GM10266 (cell line): Measurements from ENCODE around the gene DIPK1A.

Experiments used
- DNase-seq: peaks from one replicate; pipeline ENCODE4 v3.0.0; 2012; ENCODE audit errors: extremely low spot score
- TF ChIP-seq, protein P1 (sequence below): IDR thresholded peaks from 2 replicates; pipeline ENCODE4 v1.5.1; 2012; ENCODE audit warnings: mild to moderate bottlenecking, low read depth; ENCODE audit not compliant: control insufficient read depth, insufficient read depth; ENCODE audit errors: missing control alignments

Gene DIPK1A

DNA sequence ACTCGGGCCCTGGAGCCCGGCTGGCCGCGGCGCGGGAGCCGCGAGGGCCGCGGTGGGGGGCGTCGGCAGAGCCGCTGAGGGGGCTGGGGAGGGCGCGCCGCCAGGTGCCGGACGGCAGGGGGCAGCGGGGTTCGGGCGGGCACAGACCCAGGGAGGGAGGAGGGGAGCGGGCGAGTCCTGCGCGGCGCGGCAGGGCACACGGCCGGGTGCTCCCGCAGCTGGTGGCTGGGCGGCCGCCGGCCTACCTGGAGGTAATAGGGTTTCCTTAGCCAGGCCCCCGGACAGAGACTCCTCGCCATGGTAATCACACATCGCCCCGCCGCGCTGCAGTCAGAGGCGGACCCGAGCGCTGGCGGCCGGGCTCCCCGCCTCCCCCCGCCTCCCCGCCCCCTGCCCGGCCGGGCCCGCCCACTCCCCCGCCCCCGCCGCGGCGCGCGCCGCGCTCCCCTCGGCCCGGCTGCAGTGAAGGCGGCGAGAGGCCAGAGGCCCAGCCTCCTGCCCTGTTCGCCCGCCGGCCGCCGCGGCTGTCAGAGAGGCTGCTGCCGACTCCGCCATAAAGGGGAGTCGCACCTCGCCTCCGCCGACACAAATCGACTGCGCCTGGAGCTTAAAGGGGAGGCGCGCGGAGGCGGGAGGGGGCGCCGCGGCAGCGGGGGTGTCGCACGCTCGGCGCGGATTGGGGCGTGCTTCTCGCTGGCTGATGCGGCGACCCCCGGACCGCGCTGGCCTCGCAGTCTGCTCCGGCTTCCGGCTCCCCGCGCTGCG is at the start of gene DIPK1A:
Gene DIPK1A, minus strand, starts transcription at position 332 of the 765 bp plus-strand sequence. Its CDS starts 33 bp downstream, at position 299.
- TF ChIP-seq, protein P1, sequence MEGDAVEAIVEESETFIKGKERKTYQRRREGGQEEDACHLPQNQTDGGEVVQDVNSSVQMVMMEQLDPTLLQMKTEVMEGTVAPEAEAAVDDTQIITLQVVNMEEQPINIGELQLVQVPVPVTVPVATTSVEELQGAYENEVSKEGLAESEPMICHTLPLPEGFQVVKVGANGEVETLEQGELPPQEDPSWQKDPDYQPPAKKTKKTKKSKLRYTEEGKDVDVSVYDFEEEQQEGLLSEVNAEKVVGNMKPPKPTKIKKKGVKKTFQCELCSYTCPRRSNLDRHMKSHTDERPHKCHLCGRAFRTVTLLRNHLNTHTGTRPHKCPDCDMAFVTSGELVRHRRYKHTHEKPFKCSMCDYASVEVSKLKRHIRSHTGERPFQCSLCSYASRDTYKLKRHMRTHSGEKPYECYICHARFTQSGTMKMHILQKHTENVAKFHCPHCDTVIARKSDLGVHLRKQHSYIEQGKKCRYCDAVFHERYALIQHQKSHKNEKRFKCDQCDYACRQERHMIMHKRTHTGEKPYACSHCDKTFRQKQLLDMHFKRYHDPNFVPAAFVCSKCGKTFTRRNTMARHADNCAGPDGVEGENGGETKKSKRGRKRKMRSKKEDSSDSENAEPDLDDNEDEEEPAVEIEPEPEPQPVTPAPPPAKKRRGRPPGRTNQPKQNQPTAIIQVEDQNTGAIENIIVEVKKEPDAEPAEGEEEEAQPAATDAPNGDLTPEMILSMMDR = peak; percentile 36
- peak; percentile 88 for DNase-seq

DNA sequence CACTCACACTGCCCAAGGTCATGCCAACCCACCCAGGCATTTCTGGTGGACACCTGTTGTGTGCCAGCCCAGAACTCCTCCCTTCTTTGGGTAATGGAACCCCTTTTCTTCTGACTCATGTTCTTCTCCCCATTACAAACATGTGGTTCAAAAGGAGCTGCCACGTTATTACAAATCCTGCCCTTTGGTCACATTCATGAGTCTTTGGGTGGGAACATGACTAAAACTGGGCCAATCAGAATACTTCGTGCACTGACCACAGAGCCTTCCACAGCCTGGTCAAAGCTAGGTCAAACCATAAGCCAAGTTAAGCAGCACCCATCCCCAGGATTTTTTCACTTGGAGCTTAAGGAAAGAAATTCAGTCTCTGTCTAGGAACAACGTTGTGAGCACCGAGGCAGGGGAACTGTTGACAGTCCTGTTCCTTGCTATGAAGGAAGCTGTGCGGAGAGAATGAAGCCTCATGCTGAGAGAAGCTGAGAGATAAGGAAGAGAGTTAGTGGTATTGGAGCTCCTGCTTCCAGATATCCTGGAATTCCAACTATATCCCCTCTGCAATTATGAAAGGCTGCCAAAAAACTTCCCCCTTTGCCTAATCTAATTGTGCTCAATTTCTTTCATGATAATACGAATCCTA is 46.8 kb upstream of the DIPK1A start:
- no peak for DNase-seq
- TF ChIP-seq, protein P1 = no peak

DNA sequence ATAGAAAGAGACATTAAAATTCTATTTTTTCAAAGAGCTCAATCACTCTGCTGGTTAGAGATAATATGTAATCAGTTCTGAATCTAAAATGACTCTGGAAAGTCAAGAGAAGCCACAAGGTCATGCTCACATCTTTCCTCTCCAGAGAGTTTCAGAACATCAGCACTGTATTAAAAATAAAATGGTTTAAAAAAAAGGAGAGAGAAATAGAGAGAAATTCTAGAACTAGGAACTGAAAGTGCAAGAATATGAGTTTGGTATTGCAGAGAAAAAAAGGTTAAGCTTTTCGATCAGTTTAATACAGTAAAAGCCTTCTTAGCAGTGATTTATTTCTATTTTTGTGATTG is 44.0 kb upstream of the DIPK1A start:
- TF ChIP-seq, protein P1 = no peak
- no peak for DNase-seq

DNA sequence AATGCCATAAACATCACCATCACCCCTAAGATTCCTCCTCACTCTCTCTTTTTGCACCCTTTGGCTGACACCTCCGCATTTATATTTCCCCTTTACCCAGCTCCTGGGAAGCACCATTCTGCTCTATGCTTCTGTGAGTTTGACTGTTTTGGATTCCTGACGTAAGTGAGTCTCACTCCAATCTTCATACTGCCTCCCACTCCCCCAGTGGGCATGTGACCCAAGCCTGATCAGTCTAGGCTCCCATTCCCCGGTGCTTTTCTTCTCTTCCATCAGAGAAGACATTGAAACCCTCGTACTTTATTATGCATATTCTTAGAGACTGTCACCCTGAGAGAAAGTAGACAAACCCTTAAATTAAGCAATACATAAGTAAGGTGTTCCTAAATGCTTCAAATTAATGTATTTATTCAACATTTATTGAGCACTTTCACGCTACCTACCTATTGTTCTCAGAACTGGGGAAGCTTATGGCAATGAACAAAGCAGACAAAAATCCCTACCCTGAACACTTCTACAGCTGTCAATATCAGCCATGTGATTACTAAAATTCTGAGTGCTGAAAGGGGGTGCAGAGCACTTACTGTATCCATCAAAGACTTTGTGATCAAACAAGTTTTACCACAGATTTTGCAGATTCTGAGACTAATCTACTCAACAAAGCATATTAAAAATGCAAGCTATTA is 43.4 kb upstream of the DIPK1A start:
- DNase-seq = no peak
- TF ChIP-seq, protein P1 = no peak

DNA sequence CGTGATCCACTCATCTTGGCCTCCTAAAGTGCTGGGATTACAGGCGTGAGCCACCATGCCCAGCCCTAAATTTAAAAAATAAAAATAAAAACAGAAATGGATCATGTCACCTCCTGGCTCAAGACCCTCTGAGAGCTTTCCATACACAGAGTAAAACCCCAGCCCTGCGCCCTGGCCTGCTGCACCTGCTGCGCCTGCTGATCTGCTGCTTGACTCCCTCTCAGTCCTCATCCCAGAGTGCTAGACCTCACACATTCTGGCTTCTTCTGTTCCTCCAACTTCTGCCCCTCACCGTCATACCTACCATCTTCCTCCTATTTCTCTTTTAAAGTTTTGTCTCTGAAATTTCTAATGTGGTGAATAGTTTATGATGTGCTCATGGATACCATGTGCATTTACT is 42.7 kb upstream of the DIPK1A start:
- TF ChIP-seq, protein P1 = no peak
- no peak for DNase-seq

DNA sequence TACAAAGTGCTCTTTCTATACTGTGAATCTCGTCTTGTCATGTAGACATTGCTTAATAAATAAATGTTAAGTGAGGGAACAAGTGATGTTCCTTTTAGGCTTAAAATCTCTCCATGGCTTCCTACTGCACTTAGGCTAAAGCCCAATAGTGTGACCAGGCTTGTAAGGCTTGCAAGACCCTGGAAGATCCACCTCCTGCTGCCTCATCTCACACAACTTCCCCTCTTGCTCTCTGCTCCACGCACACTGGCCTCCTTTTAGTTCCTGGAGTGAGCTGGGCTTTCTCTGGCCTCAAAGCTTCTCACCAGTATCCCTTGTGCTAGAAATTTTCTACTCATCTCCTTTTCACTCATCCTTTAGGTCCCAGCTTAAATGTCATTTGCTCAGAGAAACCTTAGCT is 41.5 kb upstream of the DIPK1A start:
- TF ChIP-seq, protein P1 = no peak
- DNase-seq = no peak
